ENCODE measurements around the gene FAU. TPM values are rescaled to one million over a fixed set of nuclear protein-coding genes. Genes with fewer than 3 reads are reported as not detected.

FAU gene
- total and polyA plus RNA-seq, 10 of the 15 experiments (the other 5 are each of a cell fraction or from before 2014, with no cell fraction given), result 332 to 1,347 (median 990) TPM

- Histone ChIP-seq H3K79me2 (ENCODE audit: control insufficient read depth, insufficient read depth, low read length) (peaks cover 30% of the 10 kb centered on the region), H3K36me3 (ENCODE audit: control insufficient read depth in 2 of 2, insufficient read depth in 2 of 2, low read length in 1 of 2) (peaks cover 5 to 11% of the 10 kb centered on the region in 2 experiments), H3K9me3 (replicated peaks; ENCODE audit: control insufficient read depth, insufficient read depth, low read length) (no peaks in the 10 kb centered on the region), H4K20me1 (ENCODE audit: control insufficient read depth, insufficient read depth) (no peaks in the 10 kb centered on the region), H3K27ac (ENCODE audit: control insufficient read depth, insufficient read depth) (no peak overlapping the region), H3K4me3 (no peak overlapping the region), H3K4me1 (ENCODE audit: control insufficient read depth, insufficient read depth, low read length) (peaks cover 11% of the 10 kb centered on the region), H2AFZ (ENCODE audit: control insufficient read depth, low read depth, low read length) (no peak overlapping the region), H3K4me2 (ENCODE audit: control insufficient read depth, insufficient read depth) (no peak overlapping the region), H3K27me3 (replicated peaks in 1 of 2; ENCODE audit: control insufficient read depth in 2 of 2, insufficient read depth in 2 of 2, low read length in 1 of 2) (no peaks in the 10 kb centered on the region), H3K9ac (ENCODE audit: control insufficient read depth, insufficient read depth, low read length) (no peak overlapping the region)
- no TSS peak for BruUV-seq (replicated peaks)
- intact Hi-C loops (cut with micrococcal nuclease; ENCODE audit: unreplicated experiment), result no loop called here
- ChIA-PET CTCF (no interaction called here), RAD21 (ENCODE audit: unreplicated experiment) (no interaction called here), POLR2A (no interaction called here), SMC1A (ENCODE audit: uncharacterized antibody, unreplicated experiment) (no interaction called here)
- TF ChIP-seq BCL11A (IDR thresholded peaks at IDR 0.05; ENCODE audit: low read depth, low read length) (no peak), EGR1 (IDR thresholded peaks at IDR 0.05; ENCODE audit: borderline replicate concordance in 1 of 2, low read depth in 2 of 2, low read length in 2 of 2) (no peak), MEF2B (IDR thresholded peaks at IDR 0.05; ENCODE audit: partially characterized antibody, poor library complexity, severe bottlenecking) (no peak), IRF5 (IDR thresholded peaks at IDR 0.05; ENCODE audit: borderline replicate concordance) (no peak), NRF1 (conservative IDR thresholded peaks at IDR 0.05; ENCODE audit: low read depth, low read length) (no peak), MYC (IDR thresholded peaks at IDR 0.05; ENCODE audit: insufficient read depth, insufficient read length, insufficient replicate concordance, low read length, severe bottlenecking) (no peak), EP300 (IDR thresholded peaks at IDR 0.05; ENCODE audit: borderline replicate concordance in 1 of 2, control insufficient read depth in 1 of 2, low read depth in 2 of 2, low read length in 2 of 2) (no peak), CHD2 (IDR thresholded peaks at IDR 0.05; ENCODE audit: borderline replicate concordance, low read depth, low read length) (no peak), PML (IDR thresholded peaks at IDR 0.05; ENCODE audit: low read length) (no peak), RB1 (IDR thresholded peaks at IDR 0.05; ENCODE audit: borderline replicate concordance) (no peak), SMAD1 (IDR thresholded peaks at IDR 0.05; ENCODE audit: low read depth, partially characterized antibody) (no peak), EZH2 (IDR thresholded peaks at IDR 0.05; ENCODE audit: borderline replicate concordance, control insufficient read depth, low read depth, low read length) (no peak), RAD21 (IDR thresholded peaks at IDR 0.05; ENCODE audit: insufficient read depth, low read depth, low read length) (no peak), HDAC6 (IDR thresholded peaks at IDR 0.05; ENCODE audit: unreplicated experiment) (no peak), SPI1 (IDR thresholded peaks at IDR 0.05; ENCODE audit: borderline replicate concordance, insufficient read depth, low read depth, low read length) (no peak)
- TF ChIP-seq, protein P1, sequence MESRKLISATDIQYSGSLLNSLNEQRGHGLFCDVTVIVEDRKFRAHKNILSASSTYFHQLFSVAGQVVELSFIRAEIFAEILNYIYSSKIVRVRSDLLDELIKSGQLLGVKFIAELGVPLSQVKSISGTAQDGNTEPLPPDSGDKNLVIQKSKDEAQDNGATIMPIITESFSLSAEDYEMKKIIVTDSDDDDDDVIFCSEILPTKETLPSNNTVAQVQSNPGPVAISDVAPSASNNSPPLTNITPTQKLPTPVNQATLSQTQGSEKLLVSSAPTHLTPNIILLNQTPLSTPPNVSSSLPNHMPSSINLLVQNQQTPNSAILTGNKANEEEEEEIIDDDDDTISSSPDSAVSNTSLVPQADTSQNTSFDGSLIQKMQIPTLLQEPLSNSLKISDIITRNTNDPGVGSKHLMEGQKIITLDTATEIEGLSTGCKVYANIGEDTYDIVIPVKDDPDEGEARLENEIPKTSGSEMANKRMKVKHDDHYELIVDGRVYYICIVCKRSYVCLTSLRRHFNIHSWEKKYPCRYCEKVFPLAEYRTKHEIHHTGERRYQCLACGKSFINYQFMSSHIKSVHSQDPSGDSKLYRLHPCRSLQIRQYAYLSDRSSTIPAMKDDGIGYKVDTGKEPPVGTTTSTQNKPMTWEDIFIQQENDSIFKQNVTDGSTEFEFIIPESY (IDR thresholded peaks at IDR 0.05), result no peak
- TF ChIP-seq, protein P2, sequence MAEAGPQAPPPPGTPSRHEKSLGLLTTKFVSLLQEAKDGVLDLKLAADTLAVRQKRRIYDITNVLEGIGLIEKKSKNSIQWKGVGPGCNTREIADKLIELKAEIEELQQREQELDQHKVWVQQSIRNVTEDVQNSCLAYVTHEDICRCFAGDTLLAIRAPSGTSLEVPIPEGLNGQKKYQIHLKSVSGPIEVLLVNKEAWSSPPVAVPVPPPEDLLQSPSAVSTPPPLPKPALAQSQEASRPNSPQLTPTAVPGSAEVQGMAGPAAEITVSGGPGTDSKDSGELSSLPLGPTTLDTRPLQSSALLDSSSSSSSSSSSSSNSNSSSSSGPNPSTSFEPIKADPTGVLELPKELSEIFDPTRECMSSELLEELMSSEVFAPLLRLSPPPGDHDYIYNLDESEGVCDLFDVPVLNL (IDR thresholded peaks at IDR 0.05; ENCODE audit: low read depth, low read length), result no peak
- ATAC-seq, result no peak
- in situ Hi-C loops (cut with MboI), result no loop called here
- WGBS (ENCODE audit: insufficient coverage, insufficient replicate concordance, low lambda C conversion rate, missing lambda C conversion rate), result 82% methylated on average over 9 of the region's 9 CpGs
- FAIRE-seq, result no peak
- no peak for DNase-seq (ENCODE audit: low read depth, low spot score)
Measured at GRCh38 chr11:65086809-65087208, 35.1 kb downstream of the FAU start.

Measured in GM12878 (cell line).